Gastrocnemius medialis (tissue), 4 donors: ENCODE data around the gene MAPK8. TPM values are rescaled to one million over a fixed set of nuclear protein-coding genes. Genes with fewer than 3 reads are reported as not detected.

Experiments used
- ATAC-seq, 2 donors: fragments of 150-250 bp; one replicate each; pipeline ENCODE4 v1.9.1; 2016
- DNase-seq, 2 donors: peaks; one replicate each; pipeline ENCODE4 v3.0.0-alpha.2; 2019
- H3K27ac ChIP-seq, 4 donors: fragments of 200-600 bp; sonication (generic); 1 replicate in 1 of 4; 2 replicates in 3 of 4; pipeline ENCODE4 v1.5.1; 2016 to 2018; ENCODE audit warnings: mild to moderate bottlenecking in 2 of 4, moderate library complexity in 1 of 4
- H3K27me3 ChIP-seq, 3 donors: fragments of 200-600 bp; sonication (generic) in 2 of 3; 1 replicate in 1 of 3; 2 replicates in 2 of 3; pipeline versions ENCODE4 v1.5.1 to v1.6.0; 2016 to 2019; ENCODE audit warnings: mild to moderate bottlenecking in 1 of 3, moderate library complexity in 1 of 3
- H3K36me3 ChIP-seq, 2 donors: fragments of 200-600 bp; sonication (generic) in 1 of 2; one replicate each; pipeline ENCODE4 v1.5.1; 2017 to 2018
- H3K4me1 ChIP-seq, 2 donors: fragments of 200-600 bp; sonication (generic) in 1 of 2; one replicate each; pipeline ENCODE4 v1.5.1; 2016 to 2017; ENCODE audit warnings: mild to moderate bottlenecking in 2 of 2
- H3K4me3 ChIP-seq, 4 donors: fragments of 200-600 bp; sonication (generic) in 3 of 4; 1 replicate in 1 of 4; 2 replicates in 3 of 4; pipeline ENCODE4 v1.5.1; 2016 to 2019; ENCODE audit warnings: mild to moderate bottlenecking in 2 of 4
- H3K9me3 ChIP-seq, 3 donors: fragments of 200-600 bp; sonication (generic) in 2 of 3; 1 replicate in 1 of 3; 2 replicates in 2 of 3; pipeline ENCODE4 v1.5.1; 2016 to 2019
- CTCF ChIP-seq, 5 experiments: fragments of 450-650 bp in 3 of 5; fragments of 200-600 bp in 2 of 5; sonication (generic) in 2 of 5; IDR thresholded peaks in 4 of 5; conservative IDR thresholded peaks in 1 of 5; 1 replicate in 4 of 5; 2 replicates in 1 of 5; pipeline ENCODE4 v1.5.1; 2016 to 2019; ENCODE audit warnings: antibody characterized with exemption in 5 of 5, mild to moderate bottlenecking in 3 of 5, moderate library complexity in 3 of 5
- POLR2A ChIP-seq, 2 donors: fragments of 450-650 bp; IDR thresholded peaks; one replicate each; pipeline ENCODE4 v1.6.1; 2017; ENCODE audit warnings: antibody characterized with exemption in 2 of 2, mild to moderate bottlenecking in 2 of 2, moderate library complexity in 2 of 2
- in situ Hi-C, 4 donors: fragments of 200-750 bp; cut with MboI; loops; one replicate each; pipeline versions ENCODE4 v1.15.0 to v1.8.0; 2017; ENCODE audit warnings: low sequenced_read_pairs in 4 of 4
- intact Hi-C: fragments of 100-400 bp; cut with DNase I; formaldehyde crosslinking; loops from one replicate; pipeline ENCODE4 v1.15.1; 2023; ENCODE audit warnings: low total_unique reads
- total RNA-seq, 4 donors: library from RNA; depleted of rRNA; stranded (reverse); fragments of >200 nt; gene quantifications; one replicate each; pipeline versions ENCODE4 v1.1.0 to v1.2.3, GENCODE V29; 2016

MAPK8 gene
- total RNA-seq, 4 donors from 2014 or later, result 25.6 to 52.1 (median 35.4) TPM

- DNase-seq (no peak), ATAC-seq (no peak)
- no peak overlapping the region for H3K27ac ChIP-seq
- H3K4me1 ChIP-seq, result no peaks in the 10 kb centered on the region
- intact Hi-C loops, result no loop called here
- H3K27me3 ChIP-seq, result no peaks in the 10 kb centered on the region
- TF ChIP-seq POLR2A (IDR thresholded peaks at IDR 0.05) (no peak), CTCF (IDR thresholded peaks at IDR 0.05 in 4 of 5, conservative IDR thresholded peaks at IDR 0.05 in 1 of 5) (no peak)
- H3K9me3 ChIP-seq, result no peaks in the 10 kb centered on the region
- in situ Hi-C loops, result no loop called here
- no peak overlapping the region for H3K4me3 ChIP-seq
- H3K36me3 ChIP-seq, result no peaks in the 10 kb centered on the region
These were observed 135.8 kb downstream of the MAPK8 start for GRCh38 chr10:48442090-48442808.

DNA sequence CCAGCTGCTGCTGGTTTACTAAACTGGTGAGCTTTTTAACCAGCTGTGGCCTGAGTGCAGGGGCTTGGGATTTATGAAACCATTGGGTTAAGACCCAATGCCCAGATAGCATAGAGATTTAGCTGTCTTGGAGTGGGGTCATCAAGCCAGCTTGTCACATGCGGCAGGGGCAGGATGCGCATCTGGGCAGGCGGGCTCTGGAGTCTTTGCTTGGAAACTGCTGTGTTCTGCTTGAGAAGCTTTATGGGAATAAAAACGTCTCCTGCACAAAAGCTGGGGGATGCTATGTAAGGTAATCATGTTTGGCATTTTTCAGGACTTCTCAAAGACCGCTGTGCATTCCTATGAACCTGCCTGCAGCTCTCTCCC, 136.3 kb downstream of the MAPK8 start:
- ATAC-seq, result no peak
- intact Hi-C loops (no loop called here), in situ Hi-C loops (no loop called here)
- H3K4me3 ChIP-seq, result no peak overlapping the region
- DNase-seq, result no peak
- TF ChIP-seq POLR2A (IDR thresholded peaks at IDR 0.05), result no peak
- TF ChIP-seq CTCF (IDR thresholded peaks at IDR 0.05 in 4 of 5, conservative IDR thresholded peaks at IDR 0.05 in 1 of 5), result no peak
- no peaks in the 10 kb centered on the region for H3K9me3 ChIP-seq
- H3K36me3 ChIP-seq, result no peaks in the 10 kb centered on the region
- no peak overlapping the region for H3K27ac ChIP-seq
- H3K27me3 ChIP-seq, result no peaks in the 10 kb centered on the region
- H3K4me1 ChIP-seq, result no peaks in the 10 kb centered on the region

DNA sequence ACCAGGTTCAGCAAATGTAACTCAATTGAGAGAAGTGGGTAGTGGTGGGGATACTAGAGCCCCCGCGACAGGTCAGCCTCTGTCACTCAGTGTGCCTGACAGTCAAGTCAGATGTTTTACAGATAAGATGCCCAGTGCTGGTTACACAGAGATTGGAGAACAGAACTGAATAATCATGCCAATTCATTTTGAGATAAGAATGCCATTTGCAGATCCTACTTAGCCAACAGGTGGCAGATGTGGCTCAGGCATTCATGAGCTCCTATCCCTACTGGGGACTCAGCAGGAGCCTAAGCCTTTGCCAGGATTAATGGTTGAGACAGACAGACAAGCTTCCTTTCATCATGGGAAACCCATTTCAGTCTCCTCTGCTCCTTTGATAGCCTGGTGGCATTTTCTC, 137.8 kb downstream of the MAPK8 start:
- Histone ChIP-seq H3K36me3 (no peaks in the 10 kb centered on the region), H3K4me3 (no peak overlapping the region), H3K27me3 (no peaks in the 10 kb centered on the region), H3K4me1 (no peaks in the 10 kb centered on the region), H3K27ac (no peak overlapping the region), H3K9me3 (no peaks in the 10 kb centered on the region)
- no peak for DNase-seq
- in situ Hi-C loops (no loop called here), intact Hi-C loops (no loop called here)
- no peak for ATAC-seq
- TF ChIP-seq CTCF (IDR thresholded peaks at IDR 0.05 in 4 of 5, conservative IDR thresholded peaks at IDR 0.05 in 1 of 5) (no peak), POLR2A (IDR thresholded peaks at IDR 0.05) (no peak)

- Histone ChIP-seq H3K4me1 (no peaks in the 10 kb centered on the region), H3K9me3 (no peaks in the 10 kb centered on the region), H3K27me3 (no peaks in the 10 kb centered on the region), H3K27ac (no peak overlapping the region), H3K4me3 (no peak overlapping the region), H3K36me3 (no peaks in the 10 kb centered on the region)
- no peak for TF ChIP-seq CTCF (IDR thresholded peaks at IDR 0.05 in 4 of 5, conservative IDR thresholded peaks at IDR 0.05 in 1 of 5)
- TF ChIP-seq POLR2A (IDR thresholded peaks at IDR 0.05), result no peak
- DNase-seq (peak in 1 of 2 donors; percentile 10), ATAC-seq (no peak)
- intact Hi-C loops (no loop called here), in situ Hi-C loops (no loop called here)
These were observed 138.7 kb downstream of the MAPK8 start for GRCh38 chr10:48444861-48445841.
